Small intestine (tissue), 7 donors: Measurements from ENCODE around the gene CDH23. TPM values are rescaled to one million over a fixed set of nuclear protein-coding genes. Genes with fewer than 3 reads are reported as not detected.
A peak's percentile ranks its signal among the peaks of the same experiment; 100 is the strongest.

Experiments
- DNase-seq, 2 donors: peaks; one replicate each; pipeline versions ENCODE4 v3.0.0 to v3.0.0-alpha.2; 2013
- FAIRE-seq: peaks from 2 replicates; lab custom pipeline; 2012; peaks lifted over from hg19 to GRCh38; lab: Jason Lieb, UNC
- H3K27ac ChIP-seq, 3 donors: one replicate each; pipeline ENCODE4 v1.5.1; 2013; ENCODE audit warnings: low read length in 2 of 3, mild to moderate bottlenecking in 2 of 3, control low read depth in 1 of 3, inconsistent platforms in 1 of 3, low read depth in 1 of 3, moderate library complexity in 1 of 3
- H3K27me3 ChIP-seq, 3 donors: one replicate each; pipeline ENCODE4 v1.6.1; 2013; ENCODE audit warnings: low read length in 3 of 3, inconsistent platforms in 1 of 3; ENCODE audit not compliant: control insufficient read depth in 3 of 3, insufficient read depth in 3 of 3
- H3K36me3 ChIP-seq, 3 donors: one replicate each; pipeline ENCODE4 v1.6.1; 2013; ENCODE audit warnings: low read length in 3 of 3, inconsistent platforms in 1 of 3, low read depth in 1 of 3, mild to moderate bottlenecking in 1 of 3, moderate library complexity in 1 of 3; ENCODE audit not compliant: control insufficient read depth in 3 of 3, insufficient read depth in 2 of 3
- H3K4me1 ChIP-seq, 3 donors: one replicate each; pipeline ENCODE4 v1.6.1; 2013; ENCODE audit warnings: low read length in 2 of 3, inconsistent platforms in 1 of 3, low read depth in 1 of 3, mild to moderate bottlenecking in 1 of 3, moderate library complexity in 1 of 3; ENCODE audit not compliant: control insufficient read depth in 3 of 3, insufficient read depth in 2 of 3
- H3K4me3 ChIP-seq, 3 donors: one replicate each; pipeline ENCODE4 v1.5.1; 2013; ENCODE audit warnings: low read length in 3 of 3, control low read depth in 1 of 3, inconsistent platforms in 1 of 3, low read depth in 1 of 3, mild to moderate bottlenecking in 1 of 3, moderate library complexity in 1 of 3
- H3K9me3 ChIP-seq, 2 donors: one replicate each; pipeline ENCODE4 v1.6.1; 2013; ENCODE audit warnings: low read depth in 1 of 2, low read length in 1 of 2; ENCODE audit not compliant: control insufficient read depth in 2 of 2, insufficient read depth in 1 of 2
- WGBS, 3 donors: extraction: QIAGEN DNeasy Blood & Tissue Kit; methylation state at CpG; one replicate each; pipeline ENCODE4 v1.1.7; 2013; 5-methylcytosine and 5-hydroxymethylcytosine counted together
- polyA plus RNA-seq, 4 donors: library from polyadenylated mRNA; stranded (reverse) in 3 of 4; unstranded in 1 of 4; fragments of 200-250 nt in 3 of 4; fragments of 120-200 nt in 1 of 4; gene quantifications; one replicate each; pipeline versions ENCODE4 v1.2.1 to v1.2.3, GENCODE V29; 2013
- donor health status: healthy with polysubstance abuse.
- donor health status: control.
- donor health status: control.
- donor health status: Bipolar disorder and iron deficiency.
- donor health status: healthy.

The CDH23 gene
- polyA plus RNA-seq, 4 donors = 0.89 to 2.5 (median 1.6) TPM

DNA sequence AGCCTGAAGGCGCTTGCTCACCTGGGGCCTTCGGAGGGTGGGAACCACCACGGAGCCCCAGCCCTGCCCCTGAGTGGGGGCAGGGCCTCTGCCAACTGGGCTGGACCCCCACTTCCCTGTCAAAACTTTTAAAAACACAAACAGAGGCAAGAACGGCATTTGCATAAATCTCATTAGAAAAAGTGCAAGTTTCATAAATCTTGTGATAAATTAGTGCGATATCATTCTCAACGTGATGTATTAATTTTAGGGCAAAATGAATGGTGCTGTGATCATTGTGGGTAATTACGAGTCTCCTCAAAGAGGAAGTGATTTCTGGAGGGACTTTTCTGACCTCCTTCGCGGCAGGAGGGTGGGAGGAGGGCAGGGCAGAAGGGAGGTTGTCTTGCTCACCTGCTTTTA lies 98.3 kb downstream of the CDH23 start:
- no peak overlapping the region for H3K4me3 ChIP-seq
- H3K9me3 ChIP-seq = no peaks in the 10 kb centered on the region
- FAIRE-seq = no peak
- no peaks in the 10 kb centered on the region for H3K4me1 ChIP-seq
- H3K27me3 ChIP-seq = peaks cover 0 to 2% (median 0%) of the 10 kb centered on the region in 3 donors
- no peak overlapping the region for H3K27ac ChIP-seq
- DNase-seq = no peak
- 53 to 56% (median 54%) methylated on average over 9 of the region's 9 CpGs for WGBS, 3 donors
- H3K36me3 ChIP-seq = no peaks in the 10 kb centered on the region

DNA sequence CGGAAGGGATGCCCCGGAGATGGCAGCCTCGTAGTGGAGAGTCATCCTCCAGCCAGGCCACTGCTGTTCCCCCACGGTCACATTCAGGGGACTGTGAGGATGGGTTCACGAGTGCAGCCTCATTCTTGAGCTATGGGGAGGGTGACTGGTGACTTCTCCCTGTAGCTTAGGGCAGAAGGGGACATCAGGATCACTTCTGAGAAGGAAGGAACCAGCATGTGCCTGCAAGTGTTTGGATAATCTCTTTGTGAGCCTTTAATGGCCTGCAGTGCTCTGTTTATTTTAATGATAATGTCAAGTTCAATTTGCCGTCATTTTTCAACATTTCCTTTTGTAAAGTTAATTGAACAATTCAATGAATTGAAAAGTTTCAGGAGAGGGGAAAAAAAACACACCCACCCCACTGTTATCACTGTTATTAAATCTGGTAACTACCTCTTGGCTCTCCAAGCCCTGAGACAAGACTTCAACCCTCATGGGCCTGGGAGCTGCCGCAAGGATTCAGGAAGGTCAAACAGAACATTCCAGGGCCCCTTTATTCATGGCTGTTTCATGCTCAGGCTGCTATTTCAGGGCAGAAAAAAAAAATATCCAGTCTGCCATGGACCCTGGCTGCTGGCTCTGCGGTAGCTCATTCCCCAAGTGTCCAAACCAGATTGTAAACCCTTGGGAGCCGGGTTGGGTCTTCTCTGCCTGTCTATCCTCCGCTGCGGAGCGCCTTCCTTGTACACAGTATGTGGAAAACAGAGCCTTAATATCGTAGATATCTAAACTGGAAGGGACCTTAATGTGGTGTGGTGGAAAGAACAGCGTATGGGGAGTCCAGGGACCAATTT lies 100.4 kb downstream of the CDH23 start:
- H3K27ac ChIP-seq = no peak overlapping the region
- no peak for DNase-seq
- 79 to 86% (median 79%) methylated on average over 12 to 14 of the region's 14 CpGs for WGBS, 3 donors

DNA sequence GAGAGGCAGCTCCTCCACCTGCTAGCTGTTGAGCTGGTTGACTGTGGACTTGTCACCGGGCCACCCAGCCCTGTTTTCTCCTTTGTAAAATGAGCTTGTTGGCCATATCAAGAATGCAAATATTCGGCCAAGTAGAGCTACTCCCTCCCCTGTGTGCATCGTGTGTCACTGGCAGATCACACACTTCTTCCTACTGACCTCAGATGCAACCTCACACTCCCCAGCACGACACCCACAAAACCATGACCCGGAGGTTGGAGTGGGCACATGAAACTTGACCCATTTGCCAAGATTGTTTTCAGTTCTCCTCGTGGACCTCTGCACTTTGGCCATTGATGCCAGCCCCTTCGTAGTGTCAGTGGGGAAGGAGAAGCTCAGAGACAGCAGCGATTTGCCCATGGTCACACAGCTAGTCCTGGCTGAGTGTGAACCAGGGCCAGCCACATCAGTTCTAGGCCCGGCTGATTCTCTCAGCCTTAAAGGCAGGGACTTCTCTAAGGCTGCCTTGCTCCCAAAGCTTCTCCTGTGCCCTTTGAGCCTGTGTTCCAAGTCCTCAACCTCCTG lies 101.1 kb downstream of the CDH23 start:
- Histone ChIP-seq H3K27ac (no peak overlapping the region), H3K36me3 (no peaks in the 10 kb centered on the region), H3K27me3 (peaks cover 0 to 2% (median 0%) of the 10 kb centered on the region in 3 donors), H3K4me1 (no peaks in the 10 kb centered on the region), H3K4me3 (no peak overlapping the region), H3K9me3 (no peaks in the 10 kb centered on the region)
- DNase-seq (no peak), FAIRE-seq (no peak)
- 67 to 73% (median 69%) methylated on average over 9 of the region's 9 CpGs for WGBS, 3 donors

More for the DNA sequence above, 100.4 kb downstream of the CDH23 start:
- Histone ChIP-seq H3K27me3 (peaks cover 0 to 2% (median 0%) of the 10 kb centered on the region in 3 donors), H3K36me3 (no peaks in the 10 kb centered on the region), H3K9me3 (no peaks in the 10 kb centered on the region), H3K4me3 (no peak overlapping the region), H3K4me1 (no peaks in the 10 kb centered on the region)
- FAIRE-seq = no peak

DNA sequence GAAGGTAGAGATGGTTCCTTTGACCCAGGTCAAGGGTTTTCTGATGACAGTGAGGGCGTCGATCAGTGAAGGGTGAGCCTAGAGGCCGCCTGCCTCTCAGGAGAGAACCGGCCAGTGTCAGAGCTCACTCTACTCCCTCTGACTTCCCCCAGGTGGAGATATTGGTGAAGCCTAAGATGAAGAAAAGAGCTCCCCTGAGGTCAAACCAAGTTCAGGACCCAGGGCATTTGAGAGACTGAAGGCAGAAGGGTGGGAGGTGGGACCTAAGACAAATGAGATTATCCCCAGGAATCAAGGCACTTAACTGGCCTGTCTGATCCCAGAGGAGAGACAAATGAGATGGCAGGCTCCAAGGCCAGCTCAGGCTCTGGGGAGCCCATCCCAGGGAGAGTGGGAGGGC lies 104.7 kb downstream of the CDH23 start:
- Histone ChIP-seq H3K36me3 (no peaks in the 10 kb centered on the region), H3K27ac (no peak overlapping the region), H3K4me3 (no peak overlapping the region), H3K27me3 (peaks cover 0 to 2% (median 0%) of the 10 kb centered on the region in 3 donors), H3K4me1 (no peaks in the 10 kb centered on the region), H3K9me3 (no peaks in the 10 kb centered on the region)
- FAIRE-seq (no peak), DNase-seq (no peak)
- WGBS, 3 donors = 81 to 92% (median 90%) methylated on average over 4 of the region's 4 CpGs

DNA sequence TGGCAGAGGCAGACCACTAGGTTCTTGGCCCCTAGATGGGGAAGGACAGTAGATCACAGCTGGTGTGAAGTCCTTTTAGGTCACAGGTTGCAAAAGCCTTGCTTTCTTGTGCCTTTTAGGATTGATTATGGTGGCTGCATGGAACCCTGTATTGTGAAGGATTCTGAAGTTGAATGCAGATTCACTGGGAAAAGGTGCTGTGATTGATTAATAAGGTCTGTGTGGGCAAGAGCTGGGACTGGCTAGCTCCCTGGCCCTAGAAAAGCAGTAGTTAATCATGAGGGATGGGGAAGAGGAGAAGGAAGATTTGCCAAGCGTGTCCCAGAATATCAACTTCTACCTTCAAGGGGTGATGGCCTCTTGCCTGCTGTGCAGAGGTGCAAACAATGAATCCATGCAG lies 105.5 kb downstream of the CDH23 start:
- WGBS, 3 donors = 87 to 100% (median 97%) methylated on average over 1 of the region's 1 CpG
- FAIRE-seq (no peak), DNase-seq (no peak)
- no peaks in the 10 kb centered on the region for H3K9me3 ChIP-seq
- H3K27me3 ChIP-seq = peaks cover 0 to 2% (median 0%) of the 10 kb centered on the region in 3 donors
- no peak overlapping the region for H3K27ac ChIP-seq
- H3K4me1 ChIP-seq = no peaks in the 10 kb centered on the region
- H3K4me3 ChIP-seq = no peak overlapping the region
- no peaks in the 10 kb centered on the region for H3K36me3 ChIP-seq

DNA sequence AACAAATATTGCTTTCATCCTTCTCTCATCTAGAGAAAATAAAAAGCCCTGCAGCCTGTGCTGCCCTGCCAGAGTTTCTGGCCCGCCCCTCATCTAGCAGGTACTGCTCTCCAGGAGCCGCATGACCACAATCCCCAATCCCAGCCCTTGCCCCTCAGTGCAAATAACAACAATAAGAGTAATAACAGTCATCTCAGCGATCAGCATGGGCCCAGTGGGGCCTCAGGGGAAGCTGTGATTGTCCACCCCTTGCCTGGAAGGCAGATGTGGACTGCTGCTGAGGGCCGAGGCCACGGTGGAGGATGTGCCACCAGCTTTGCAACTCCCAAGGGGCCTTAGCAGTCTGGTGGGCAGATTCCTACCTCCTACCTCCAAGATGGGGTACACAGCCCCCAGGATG lies 106.1 kb downstream of the CDH23 start:
- Histone ChIP-seq H3K4me3 (no peak overlapping the region), H3K4me1 (no peaks in the 10 kb centered on the region), H3K9me3 (no peaks in the 10 kb centered on the region), H3K27me3 (peaks cover 0 to 2% (median 0%) of the 10 kb centered on the region in 3 donors), H3K36me3 (no peaks in the 10 kb centered on the region), H3K27ac (no peak overlapping the region)
- DNase-seq (no peak), FAIRE-seq (no peak)
- WGBS, 3 donors = 86 to 88% (median 87%) methylated on average over 5 of the region's 5 CpGs

DNA sequence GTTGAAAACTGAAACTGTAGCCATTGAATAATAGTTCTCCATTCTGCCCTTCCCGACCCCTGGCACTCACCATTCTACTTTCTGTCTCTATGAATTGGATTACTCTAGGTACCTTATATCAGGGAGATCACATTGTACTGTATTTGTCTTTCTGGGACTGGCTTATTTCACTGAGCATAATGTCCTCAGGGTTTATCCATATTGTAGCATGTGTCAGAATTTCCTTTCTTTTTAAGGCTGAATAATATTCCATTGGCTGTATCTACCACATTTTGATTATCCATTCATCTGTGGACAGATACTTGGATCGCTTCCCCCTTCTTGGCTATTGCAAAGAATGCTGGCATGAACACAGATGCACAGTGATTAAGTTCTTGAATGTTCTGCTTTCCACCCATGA lies 107.4 kb downstream of the CDH23 start:
- FAIRE-seq = no peak
- no peak for DNase-seq
- Histone ChIP-seq H3K4me3 (no peak overlapping the region), H3K27ac (no peak overlapping the region), H3K9me3 (no peaks in the 10 kb centered on the region), H3K36me3 (no peaks in the 10 kb centered on the region), H3K27me3 (no peaks in the 10 kb centered on the region), H3K4me1 (no peaks in the 10 kb centered on the region)
- 76 to 83% (median 76%) methylated on average over 2 of the region's 2 CpGs for WGBS, 3 donors

DNA sequence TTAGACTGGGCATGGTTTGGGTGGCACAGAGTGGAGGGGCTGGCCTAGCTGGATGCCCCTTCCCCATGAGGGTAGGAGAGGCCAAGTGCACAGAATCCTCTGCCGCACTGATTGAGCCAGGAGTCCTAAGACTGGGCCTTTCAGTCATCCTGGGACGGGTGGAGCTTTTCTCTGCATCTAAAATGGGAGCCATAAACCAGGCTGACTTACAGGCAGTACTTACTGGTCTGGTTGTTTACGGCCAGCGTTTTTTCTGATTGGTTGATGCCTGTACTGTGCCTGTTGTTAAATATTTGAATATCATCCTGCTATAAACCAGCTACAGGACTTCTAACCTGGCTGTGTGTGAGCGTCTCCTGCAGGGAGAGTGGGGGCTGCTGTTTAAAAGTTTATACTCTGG lies 107.8 kb downstream of the CDH23 start:
- WGBS, 3 donors = 20 to 66% (median 40%) methylated on average over 5 of the region's 5 CpGs
- Histone ChIP-seq H3K9me3 (peaks cover 0 to 3% of the 10 kb centered on the region in 2 donors), H3K4me1 (no peaks in the 10 kb centered on the region), H3K27ac (no peak overlapping the region), H3K27me3 (no peaks in the 10 kb centered on the region), H3K36me3 (no peaks in the 10 kb centered on the region), H3K4me3 (no peak overlapping the region)
- FAIRE-seq (no peak), DNase-seq (peak in 1 of 2 donors; percentile 11)
